NCI-H82 (cell line): ENCODE data around the gene ABCD1.
"Not testable (repeated sequence)": the region's sequence is repeated elsewhere in the genome, so short reads cannot be mapped to it uniquely, and the experiment has no call there.

Experiments
- DNase-seq: peaks from one replicate; lab custom pipeline; 2025; lab: John Stamatoyannopoulos, UW

ABCD1 gene

DNA sequence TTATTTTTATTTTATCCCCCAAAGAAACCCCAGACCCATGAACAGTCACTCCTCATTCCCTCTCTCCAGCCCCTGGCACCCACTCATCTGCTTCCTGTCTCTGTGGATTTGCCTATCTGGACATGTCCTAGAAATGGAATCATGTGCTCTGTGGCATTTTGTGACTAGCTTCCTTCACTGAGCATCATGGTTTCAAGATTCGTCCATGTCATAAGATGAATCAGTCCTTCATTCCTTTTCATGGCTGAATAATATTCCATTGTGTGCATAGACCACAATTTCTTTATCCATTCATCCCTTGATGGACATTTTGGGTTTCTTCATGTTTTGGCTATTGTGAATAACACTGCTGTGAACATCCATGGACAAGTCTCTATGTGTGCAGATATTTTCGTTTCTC lies 10.2 kb downstream of the ABCD1 start:
- no peak for DNase-seq

DNA sequence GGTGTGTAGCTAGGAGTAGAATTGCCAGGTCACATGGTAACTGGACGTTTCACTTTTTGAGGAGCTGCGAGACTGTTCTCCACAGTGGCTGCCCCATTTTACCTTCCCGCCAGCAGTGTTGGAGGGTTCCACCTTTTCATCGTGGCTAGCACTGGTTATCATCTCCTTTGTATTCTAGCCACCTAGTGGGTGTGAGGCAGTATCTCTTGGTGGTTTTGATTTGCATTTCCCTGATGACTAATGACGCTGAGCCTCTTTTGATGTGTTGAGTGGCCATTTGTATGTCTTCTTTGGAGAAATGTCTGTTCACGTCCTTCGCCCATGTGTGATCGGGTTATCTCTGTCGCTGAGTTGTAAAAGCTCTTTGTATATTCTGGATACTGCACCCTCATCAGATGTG lies 10.6 kb downstream of the ABCD1 start:
- no peak for DNase-seq

DNA sequence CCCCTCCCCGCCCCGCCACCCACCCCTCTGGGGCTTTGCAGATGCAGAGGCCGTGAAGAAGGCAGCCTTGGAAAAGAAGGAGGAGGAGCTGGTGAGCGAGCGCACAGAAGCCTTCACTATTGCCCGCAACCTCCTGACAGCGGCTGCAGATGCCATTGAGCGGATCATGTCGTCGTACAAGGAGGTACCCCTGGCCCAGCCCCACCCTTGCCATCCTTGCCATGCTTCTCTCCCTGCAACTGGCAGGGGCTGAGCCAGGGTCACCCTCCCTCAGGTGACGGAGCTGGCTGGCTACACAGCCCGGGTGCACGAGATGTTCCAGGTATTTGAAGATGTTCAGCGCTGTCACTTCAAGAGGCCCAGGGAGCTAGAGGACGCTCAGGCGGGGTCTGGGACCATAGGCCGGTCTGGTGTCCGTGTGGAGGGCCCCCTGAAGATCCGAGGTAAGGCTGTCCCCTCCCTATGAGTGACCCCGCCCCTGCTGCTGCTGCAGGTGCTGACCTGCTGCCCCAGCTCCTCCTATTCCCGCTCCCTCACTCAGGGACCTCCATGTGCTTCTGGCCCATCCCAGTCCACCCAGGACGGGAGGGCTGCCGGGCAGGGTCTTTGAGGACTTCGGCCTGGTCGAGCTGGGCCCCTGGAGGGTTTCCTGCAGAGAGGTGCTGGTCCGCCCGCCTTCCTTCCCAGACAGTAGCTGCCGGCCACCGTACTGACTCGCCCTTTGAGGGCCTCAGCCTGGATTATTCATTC lies 11.6 kb downstream of the ABCD1 start:
- DNase-seq, result no peak

DNA sequence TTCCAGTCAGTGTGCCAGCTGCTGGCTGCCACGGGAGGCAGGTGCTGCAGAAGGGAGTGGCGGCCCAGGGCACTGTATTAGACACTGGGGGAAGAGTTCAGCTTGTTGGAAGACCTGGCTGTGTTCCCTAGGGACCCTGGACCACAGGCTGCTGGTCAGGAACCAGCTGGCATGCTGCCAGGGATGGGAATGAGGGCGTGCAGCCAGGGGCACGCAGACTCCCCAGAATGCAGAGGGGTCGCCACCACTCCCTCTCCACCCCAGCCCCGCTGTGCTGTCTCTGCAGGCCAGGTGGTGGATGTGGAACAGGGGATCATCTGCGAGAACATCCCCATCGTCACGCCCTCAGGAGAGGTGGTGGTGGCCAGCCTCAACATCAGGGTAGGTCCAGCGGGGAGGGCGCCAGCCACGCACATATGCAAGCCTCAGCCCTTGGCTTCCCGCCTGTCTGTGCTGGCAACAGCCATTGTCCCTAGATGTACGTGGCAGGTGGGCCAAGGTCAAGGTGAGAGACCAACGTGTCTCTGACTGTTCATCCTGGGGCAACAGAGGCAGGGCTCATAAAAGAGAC lies 12.3 kb downstream of the ABCD1 start:
- no peak for DNase-seq

DNA sequence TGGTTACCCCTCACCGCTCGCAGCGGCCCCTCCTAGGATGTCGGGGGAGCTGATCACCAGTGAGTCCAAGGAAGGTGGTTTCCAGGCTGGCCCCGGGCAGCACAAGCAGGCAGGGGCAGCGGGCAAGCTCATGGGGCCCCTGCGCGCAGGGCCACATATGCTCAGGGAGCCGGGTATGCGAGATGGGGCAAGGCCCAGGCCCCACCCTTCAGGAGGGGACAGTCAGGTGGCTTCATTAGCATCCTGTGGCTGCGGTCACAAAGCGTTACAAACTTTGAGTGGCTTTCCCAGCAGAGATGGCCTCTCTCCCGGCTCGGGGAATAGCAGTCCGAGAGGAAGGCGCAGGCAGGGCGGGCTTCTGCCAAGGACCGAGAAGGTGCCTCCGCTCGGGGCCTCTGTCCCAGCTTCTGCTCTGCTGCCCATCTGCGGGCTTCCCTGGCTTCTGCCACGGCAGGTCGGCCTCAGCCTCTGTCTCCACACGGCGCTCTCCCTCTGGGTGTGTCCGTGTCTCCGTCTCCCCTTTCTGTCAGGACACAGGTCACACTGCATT lies 13.5 kb downstream of the ABCD1 start:
- no peak for DNase-seq

DNA sequence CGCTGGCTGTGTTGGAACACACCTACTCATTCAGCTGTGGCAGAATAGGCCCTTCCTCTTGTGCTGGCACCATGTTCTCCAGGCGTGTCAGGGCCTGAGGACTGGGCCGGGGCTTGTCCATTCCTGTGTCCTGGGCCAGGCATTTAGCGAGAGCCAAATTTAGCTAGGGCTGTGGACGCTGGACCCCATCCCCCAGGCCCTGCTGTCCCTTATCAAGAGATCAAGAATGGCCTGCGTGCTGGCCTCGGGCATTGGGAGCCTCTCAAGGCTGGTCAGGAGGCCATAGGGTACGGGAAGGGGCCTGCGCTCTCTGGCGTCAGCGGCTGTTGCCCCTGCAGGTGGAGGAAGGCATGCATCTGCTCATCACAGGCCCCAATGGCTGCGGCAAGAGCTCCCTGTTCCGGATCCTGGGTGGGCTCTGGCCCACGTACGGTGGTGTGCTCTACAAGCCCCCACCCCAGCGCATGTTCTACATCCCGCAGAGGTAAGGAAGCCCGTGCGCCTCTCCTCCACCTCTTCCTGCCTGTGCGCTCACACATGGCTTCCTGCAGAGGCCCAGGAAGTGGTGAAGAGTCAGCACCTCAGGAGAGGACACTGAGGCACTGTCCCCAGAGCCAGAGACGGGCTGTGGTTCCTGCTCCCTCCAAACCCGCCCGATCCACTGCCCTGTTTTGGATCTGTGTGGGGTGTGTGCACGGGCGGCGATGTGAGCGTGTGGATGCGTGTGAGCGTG lies 15.3 kb downstream of the ABCD1 start:
- DNase-seq, result no peak

DNA sequence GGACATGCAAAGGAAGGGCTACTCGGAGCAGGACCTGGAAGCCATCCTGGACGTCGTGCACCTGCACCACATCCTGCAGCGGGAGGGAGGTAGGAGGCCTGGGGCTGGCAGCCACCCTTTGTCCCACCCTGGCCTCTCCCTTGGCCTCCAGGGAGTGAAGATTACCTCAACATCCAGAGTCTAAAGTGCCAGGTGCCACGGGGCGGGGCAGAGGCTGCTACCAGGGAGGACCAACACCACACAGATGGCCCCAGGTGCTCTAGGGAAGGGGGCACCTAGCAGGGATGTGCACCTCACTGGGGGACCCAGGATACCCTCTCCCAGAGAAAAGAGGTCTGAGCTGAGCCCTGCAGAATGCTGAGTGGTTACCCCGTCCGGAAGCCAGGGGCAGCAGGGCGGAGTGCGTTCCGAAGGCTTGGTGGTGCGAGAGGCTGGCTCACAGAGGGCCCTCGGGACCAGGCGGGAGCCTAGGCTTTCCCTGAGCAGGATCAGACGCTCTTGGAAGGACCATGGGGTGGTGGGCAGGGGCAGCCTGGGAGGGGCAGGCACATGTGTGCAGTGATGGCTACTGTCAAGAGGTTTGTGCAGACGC lies 16.1 kb downstream of the ABCD1 start:
- no peak for DNase-seq

DNA sequence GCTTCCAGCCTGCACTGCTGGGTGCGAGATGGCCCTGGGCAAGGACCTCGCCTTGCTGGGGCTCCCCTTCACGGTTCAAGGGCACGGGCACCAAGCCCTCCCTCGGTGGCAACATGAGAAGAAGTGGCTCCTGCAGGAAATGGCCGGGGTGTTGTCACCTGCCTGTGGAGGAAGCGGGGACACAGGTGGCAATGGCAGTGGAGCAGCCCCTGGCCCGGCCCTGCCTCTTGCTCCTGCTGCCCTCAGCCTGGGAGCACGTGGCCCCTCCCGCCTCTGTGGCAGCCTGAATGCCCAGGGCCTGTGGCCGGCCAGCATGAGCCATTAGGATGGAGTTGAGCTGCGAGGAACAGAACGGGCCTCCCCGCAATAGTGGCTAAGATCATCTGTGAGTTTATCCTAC lies 16.8 kb downstream of the ABCD1 start:
- DNase-seq, result no peak

DNA sequence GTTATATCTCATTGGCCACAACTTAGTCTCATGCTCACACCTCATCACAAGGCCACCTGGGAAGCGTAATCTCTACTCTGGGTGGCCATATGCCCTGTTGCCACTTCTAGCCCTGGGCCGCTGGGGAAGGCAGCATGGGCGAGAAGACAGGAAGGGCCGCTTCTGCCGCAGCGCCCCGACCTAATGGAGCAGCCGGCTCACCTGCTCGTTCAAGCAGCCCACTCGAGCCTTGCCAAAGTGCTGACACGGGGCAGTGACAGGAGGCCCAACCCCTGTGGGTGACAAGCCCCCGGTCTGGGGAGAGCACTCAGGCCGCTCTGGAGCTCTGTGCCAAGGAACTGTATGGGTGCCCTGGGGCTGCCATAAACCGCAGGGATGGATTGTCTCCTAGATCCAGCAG lies 17.5 kb downstream of the ABCD1 start:
- not testable (repeated sequence) for DNase-seq

DNA sequence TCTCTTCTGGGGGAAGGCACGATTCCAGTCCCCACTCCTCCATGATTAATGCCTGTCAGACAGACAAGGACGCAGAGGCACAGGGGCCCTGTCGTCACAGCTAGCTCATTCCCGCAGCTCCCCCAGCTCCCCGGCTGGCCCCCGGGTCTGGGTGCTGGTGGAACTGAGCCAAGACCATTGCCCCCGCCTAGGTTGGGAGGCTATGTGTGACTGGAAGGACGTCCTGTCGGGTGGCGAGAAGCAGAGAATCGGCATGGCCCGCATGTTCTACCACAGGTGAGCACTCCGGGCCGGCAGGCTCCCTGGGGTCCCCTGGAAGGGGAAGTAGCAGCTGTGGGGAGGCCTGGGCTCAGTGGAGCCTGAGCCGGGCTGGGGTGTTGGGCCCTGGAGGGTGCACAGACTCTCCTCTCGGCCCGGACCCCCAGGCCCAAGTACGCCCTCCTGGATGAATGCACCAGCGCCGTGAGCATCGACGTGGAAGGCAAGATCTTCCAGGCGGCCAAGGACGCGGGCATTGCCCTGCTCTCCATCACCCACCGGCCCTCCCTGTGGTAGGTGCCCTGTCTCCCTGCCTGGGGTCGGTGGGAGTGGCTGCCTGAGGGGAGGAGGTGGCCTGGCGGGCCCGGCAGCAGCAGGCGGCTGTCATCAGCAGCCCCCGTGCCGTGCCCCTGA lies 18.3 kb downstream of the ABCD1 start:
- not testable (repeated sequence) for DNase-seq

DNA sequence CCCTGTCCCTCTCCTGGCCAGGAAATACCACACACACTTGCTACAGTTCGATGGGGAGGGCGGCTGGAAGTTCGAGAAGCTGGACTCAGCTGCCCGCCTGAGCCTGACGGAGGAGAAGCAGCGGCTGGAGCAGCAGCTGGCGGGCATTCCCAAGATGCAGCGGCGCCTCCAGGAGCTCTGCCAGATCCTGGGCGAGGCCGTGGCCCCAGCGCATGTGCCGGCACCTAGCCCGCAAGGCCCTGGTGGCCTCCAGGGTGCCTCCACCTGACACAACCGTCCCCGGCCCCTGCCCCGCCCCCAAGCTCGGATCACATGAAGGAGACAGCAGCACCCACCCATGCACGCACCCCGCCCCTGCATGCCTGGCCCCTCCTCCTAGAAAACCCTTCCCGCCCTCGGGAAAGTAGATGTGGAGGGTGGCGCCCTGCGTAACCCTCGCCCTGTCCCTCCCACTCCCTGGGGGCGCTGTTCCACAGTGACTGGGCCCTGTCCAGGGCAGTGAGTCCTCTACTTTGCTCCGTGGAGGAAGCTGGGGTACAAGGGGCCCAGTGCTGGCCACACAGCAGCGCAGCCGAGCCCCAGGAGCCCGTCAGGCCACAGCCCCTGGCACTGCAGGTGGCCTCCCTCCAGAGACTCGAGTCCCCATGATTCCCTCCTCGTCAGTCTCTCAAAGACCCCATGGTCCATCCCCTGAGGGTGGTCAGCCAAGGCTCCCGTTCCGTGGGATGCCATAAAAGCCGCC lies 19.0 kb downstream of the ABCD1 start:
- peak; percentile 79 for DNase-seq

DNA sequence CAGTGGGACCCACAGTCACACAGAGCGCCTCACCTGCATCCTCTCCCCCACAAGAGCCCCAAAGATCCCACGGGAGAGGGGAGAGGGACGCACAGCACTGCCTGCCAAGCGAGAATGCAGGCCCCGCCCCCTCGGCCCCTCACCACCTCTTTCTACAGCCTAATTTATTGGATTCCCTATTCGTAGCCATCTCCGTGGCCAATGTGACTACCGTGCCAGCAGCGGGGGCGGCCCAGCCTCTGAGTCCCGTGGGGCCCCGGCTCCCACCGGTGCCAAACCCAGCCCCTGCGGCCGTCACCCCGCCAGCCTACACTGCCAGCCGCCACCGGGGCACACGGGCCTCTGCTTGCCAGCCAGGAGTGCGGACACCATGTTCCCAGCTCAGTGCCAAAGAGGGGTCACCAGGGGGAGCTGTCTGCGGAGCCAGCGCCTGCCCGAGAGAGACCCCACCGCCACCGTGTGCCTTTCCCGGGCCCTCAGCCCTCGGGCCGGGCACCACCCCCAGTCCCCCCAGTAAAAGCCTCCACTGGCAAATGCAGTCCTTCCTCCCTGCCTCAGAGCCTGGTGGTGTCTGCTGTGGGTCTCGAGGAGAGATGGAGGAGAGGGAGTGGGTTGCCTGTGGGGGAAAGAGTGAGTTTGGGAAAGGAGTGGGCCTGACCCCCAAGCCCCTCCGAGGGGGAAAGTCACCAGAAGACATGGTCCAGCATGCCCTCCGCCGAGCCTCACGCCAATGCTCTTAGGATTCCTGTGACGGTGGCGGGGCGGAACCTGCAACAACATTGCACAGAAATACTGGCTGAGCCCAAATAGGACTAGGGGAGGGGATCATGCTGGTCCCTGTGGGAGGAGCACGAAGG lies 19.8 kb downstream of the ABCD1 start:
- no peak for DNase-seq

DNA sequence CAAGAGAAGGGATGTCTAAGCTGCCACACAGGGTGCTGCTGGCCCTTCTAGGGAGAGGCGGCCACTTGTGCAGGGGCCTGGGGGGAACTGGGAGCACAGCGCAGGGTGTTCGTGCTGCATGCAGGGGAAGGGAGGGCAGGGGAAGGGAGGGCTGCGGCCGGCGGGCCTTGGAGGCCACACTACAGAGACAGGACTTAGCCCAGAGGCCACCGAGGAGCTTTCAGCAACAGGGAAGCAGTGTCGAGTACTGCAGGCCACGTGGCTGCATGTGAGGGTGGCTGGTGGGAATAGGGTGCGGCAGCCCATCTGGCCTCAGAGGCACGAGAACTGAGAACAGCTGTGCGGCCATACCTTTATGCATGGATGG lies 20.4 kb downstream of the ABCD1 start:
- DNase-seq, result peak; percentile 23

DNA sequence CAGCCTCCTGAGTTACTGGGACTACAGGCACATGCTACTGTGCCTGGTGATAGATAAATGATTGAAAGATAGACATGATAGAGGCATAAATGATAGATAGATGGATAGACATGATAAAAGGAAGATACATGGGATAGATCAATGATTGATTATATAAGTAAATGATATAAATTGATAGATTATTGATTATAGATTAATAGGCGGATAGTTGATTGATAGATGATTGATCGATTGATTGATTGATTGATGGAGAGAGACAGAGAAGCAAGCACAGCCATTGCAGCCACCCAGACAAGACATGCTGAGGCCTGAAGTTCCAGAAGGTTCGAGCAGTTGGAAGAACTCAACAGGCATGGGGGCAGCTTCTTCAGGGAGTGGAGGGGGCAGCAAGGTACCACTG lies 21.7 kb downstream of the ABCD1 start:
- DNase-seq, result no peak

DNA sequence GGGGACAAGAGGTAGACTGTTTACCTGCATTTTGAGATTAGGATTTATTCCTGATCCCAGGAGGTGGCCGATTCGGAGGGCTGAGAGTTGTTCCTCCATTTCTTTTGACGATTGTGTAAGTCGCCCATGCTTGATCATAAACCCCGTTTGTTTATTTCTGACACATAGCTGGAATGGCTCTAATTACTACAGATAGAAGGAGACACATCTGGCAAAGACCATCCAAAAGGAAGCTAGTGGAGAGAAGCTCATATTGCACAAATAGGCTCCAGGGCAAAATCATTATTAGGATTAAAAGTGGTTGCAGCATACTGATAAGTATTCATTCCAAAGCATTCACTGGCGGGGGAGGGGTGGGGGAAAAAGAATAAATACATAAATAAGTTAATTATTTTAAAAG lies 22.3 kb downstream of the ABCD1 start:
- DNase-seq, result not testable (repeated sequence)

DNA sequence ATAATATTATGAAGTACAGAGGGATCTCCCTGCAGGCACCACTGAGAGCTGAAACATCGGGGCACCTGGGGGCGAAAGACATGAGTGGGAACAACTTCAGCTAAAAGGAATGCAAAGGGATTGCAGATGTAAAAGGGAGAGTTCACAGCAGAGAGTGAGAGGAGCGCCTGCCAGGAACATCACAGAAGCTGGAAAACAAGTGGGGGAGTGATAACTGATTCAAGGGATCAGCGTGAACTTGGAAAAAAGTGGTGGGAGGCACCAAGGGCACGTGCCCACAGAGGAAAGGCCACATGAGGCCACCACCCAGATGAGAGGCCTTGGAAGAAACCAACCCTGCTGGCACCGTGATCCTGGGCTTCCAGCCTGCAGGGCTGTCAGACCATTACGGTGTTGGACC lies 24.4 kb downstream of the ABCD1 start:
- not testable (repeated sequence) for DNase-seq

DNA sequence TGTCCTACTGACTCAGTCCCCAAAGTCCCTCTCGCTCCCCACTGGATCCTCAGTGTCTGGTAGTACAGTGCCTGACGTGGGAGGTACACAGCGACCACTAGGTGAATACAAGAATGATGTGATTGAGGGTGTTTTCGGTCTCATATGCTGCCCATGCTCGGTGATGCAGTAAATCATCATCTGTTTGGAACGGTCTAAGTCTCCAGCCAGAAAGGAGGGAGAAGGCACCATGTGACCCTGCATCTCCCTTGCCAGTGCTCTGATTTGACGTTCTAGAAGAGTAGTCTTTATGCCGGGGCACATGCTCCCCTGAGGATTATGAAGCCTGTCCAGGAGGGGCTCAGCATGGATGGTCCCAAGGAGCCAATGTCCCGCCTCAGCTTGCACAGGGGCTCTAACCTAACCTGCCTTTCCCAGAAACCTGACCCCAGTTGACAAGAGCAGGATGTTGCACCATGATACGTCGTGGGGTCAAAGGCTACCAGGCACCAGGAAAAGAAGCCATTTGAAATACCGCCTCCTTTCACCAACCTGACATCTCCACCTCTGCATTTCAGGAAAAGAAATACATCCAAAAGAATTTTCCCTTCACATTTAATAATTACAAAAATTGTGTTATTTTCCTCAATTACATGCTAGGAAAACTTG lies 25.6 kb downstream of the ABCD1 start:
- DNase-seq, result no peak

DNA sequence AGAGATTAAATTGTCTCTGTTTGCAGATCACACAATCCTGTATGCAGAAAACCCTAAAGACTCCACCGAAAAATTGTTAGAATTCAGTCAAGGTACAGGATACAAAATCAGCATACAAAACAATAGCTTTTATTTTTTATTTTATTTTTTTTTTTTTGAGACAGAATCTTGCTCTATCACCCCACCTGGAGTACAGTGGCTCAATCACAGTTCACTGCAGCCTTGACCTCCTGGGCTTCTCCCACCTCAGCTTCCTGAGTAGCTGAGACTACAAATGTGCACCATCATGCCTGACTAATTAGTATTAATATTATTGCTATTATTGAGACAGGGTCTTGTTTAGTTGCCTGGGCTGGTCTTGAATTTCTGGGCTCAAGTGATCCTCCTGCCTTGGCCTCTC lies 30.5 kb downstream of the ABCD1 start:
- DNase-seq, result no peak

DNA sequence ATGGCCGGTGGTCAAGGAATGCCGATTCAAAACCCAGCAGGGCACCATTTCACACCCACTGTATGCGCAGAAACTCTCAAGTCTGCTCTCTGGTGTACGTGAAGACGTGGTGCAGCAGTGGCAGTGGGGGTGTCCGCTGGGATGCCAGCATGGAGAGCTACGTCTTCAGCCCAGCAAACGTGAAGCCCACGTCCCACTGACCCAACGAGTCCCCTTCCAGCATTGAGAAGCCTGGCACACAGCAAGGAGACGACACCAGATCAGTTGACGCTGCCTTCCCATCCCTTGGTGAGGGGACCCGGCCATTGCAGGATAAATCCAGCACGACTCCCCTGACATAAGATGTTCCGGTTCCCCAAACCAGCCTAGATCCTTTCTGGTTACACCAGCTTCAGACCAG lies 37.2 kb downstream of the ABCD1 start:
- DNase-seq, result no peak

DNA sequence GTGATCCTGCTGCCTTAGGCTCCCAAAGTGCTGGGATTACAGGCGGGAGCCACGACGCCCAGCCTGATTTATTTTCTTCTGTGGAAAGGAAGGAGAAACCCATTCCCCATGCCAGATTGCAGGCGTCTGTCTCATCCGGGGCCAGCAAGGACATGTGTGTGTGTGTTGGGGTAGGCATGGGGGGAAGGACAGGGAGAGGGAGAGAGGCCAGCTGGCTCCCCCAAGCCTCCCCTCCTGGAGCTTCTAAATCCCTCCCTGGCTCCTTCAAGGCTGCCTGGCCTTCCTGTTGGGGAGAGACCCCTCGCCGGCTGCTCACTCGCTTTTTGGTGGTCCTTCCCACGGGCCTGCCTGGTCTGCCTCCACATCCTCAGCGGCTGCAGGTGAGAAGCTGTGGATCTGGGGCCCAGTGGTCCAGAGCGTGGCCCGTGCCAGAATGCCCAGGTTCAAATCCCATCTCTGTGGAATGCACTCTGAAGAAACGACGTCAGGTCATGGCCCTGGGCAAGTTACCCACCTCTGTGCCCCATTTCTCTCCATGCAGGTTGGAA lies 38.0 kb downstream of the ABCD1 start:
- DNase-seq, result peak; percentile 66
